ENCODE results near the gene DNAJC13.

DNAJC13 gene

DNA sequence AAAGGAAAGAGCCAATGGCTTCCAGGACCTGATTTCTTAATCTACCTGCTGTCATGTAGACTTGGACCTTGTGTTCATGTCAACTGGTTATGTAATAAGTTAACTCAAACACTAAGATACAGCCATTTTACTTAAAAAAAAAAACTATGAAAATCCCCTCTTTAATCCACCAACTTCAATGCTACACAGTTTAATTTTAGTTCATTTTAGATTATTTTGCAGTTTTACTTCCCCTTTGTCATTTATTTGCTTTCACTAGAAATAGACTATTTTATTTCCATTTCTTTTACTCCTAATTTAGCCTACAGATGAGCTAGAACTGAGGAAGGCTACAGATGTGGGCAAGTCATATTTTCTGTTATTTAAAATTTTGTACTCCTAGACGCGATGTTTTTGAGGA, 10.7 kb upstream of the DNAJC13 start:
- H3K36me3 ChIP-seq (ENCODE audit: control insufficient read depth, insufficient read depth, low read length): no peaks in the 10 kb centered on the region
- H3K4me3 ChIP-seq (ENCODE audit: extremely low read depth, insufficient read depth, low read length, poor library complexity, severe bottlenecking): no peak overlapping the region
- no peak overlapping the region for H3K27ac ChIP-seq (ENCODE audit: low read depth, low read length, severe bottlenecking)
- H3K4me1 ChIP-seq (ENCODE audit: control insufficient read depth, insufficient read depth, low read length, poor library complexity, severe bottlenecking): peaks cover 5% of the 10 kb centered on the region
- no CpG with 5 or more reads among the region's 2 CpGs for WGBS, 2 experiments (ENCODE audit: insufficient coverage in 2 of 2)
- H3K9me3 ChIP-seq (ENCODE audit: control insufficient read depth, low read length): no peaks in the 10 kb centered on the region

DNA sequence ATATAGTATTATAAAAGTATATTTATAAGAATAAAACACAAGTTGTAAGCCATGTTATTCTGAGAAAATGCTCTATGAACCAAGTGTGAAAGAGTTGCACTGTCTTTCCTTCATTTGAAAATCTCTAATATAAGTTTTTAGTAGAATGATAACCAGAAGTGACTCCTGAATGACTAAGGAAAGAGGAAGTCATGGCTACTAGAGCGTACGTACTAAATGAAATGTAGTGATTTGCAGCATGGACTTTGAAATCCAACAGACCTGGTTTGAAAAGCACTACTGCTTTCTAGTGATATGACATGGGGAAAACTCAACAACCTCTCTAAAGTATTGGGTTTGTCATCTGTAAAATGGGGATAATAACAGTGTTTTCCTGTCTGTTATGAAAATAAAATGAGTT, 10.3 kb upstream of the DNAJC13 start:
- WGBS, 2 experiments (ENCODE audit: insufficient coverage in 2 of 2): 94 to 95% methylated on average over 2 of the region's 2 CpGs
- Histone ChIP-seq H3K4me1 (ENCODE audit: control insufficient read depth, insufficient read depth, low read length, poor library complexity, severe bottlenecking) (peaks cover 5% of the 10 kb centered on the region), H3K27ac (ENCODE audit: low read depth, low read length, severe bottlenecking) (no peak overlapping the region), H3K36me3 (ENCODE audit: control insufficient read depth, insufficient read depth, low read length) (no peaks in the 10 kb centered on the region), H3K9me3 (ENCODE audit: control insufficient read depth, low read length) (no peaks in the 10 kb centered on the region), H3K4me3 (ENCODE audit: extremely low read depth, insufficient read depth, low read length, poor library complexity, severe bottlenecking) (no peak overlapping the region)

DNA sequence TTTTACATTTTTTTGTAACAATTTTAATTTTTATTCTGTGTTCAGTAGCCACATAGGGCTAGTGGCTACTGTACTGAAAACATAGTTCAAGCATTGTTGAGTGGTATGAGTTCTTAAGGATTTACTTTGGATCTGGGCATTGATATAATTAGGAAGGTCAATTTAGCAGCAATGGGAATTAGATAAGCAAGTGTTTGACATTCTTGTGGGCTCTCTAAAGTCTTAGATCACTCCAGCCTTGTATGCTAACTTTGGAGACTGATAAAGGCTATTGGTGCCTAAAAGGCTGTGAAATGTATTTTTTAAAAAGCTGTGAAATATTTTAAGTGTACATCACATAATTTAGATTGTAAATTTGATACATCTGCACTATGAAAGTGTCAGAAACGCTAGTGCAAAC, 2.5 kb upstream of the DNAJC13 start:
- Histone ChIP-seq H3K27ac (ENCODE audit: low read depth, low read length, severe bottlenecking) (no peak overlapping the region), H3K9me3 (ENCODE audit: control insufficient read depth, low read length) (no peaks in the 10 kb centered on the region), H3K36me3 (ENCODE audit: control insufficient read depth, insufficient read depth, low read length) (peaks cover under 1% of the 10 kb centered on the region), H3K4me3 (ENCODE audit: extremely low read depth, insufficient read depth, low read length, poor library complexity, severe bottlenecking) (no peak overlapping the region), H3K4me1 (ENCODE audit: control insufficient read depth, insufficient read depth, low read length, poor library complexity, severe bottlenecking) (peaks cover 24% of the 10 kb centered on the region)
- no CpG with 5 or more reads among the region's 1 CpG for WGBS, 2 experiments (ENCODE audit: insufficient coverage in 2 of 2)

DNA sequence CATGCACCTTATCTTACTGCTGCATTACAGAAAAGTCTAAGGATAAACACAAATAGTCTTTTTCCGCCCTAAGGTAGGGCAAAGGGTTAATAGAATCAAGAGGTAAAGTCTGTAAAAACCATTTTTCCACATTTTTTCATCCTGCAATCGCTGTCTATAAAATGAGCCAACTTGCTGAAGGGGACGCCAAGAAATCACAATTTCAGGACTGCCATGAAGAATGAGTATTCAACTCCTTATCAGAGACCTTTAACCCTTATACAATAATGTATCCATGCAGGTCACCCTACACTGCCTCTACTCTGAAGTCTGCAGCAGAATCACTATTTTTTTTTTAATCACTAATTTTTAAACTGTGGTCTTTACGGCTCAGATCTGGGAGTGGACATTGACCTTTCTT, 1.1 kb upstream of the DNAJC13 start:
- WGBS, 2 experiments (ENCODE audit: insufficient coverage in 2 of 2): 94 to 98% methylated on average over 3 to 4 of the region's 4 CpGs
- H3K9me3 ChIP-seq (ENCODE audit: control insufficient read depth, low read length): no peaks in the 10 kb centered on the region
- H3K36me3 ChIP-seq (ENCODE audit: control insufficient read depth, insufficient read depth, low read length): peaks cover 8% of the 10 kb centered on the region
- H3K27ac ChIP-seq (ENCODE audit: low read depth, low read length, severe bottlenecking): no peak overlapping the region
- peaks cover 27% of the 10 kb centered on the region for H3K4me1 ChIP-seq (ENCODE audit: control insufficient read depth, insufficient read depth, low read length, poor library complexity, severe bottlenecking)
- H3K4me3 ChIP-seq (ENCODE audit: extremely low read depth, insufficient read depth, low read length, poor library complexity, severe bottlenecking): peak overlapping the region; percentile 98

DNA sequence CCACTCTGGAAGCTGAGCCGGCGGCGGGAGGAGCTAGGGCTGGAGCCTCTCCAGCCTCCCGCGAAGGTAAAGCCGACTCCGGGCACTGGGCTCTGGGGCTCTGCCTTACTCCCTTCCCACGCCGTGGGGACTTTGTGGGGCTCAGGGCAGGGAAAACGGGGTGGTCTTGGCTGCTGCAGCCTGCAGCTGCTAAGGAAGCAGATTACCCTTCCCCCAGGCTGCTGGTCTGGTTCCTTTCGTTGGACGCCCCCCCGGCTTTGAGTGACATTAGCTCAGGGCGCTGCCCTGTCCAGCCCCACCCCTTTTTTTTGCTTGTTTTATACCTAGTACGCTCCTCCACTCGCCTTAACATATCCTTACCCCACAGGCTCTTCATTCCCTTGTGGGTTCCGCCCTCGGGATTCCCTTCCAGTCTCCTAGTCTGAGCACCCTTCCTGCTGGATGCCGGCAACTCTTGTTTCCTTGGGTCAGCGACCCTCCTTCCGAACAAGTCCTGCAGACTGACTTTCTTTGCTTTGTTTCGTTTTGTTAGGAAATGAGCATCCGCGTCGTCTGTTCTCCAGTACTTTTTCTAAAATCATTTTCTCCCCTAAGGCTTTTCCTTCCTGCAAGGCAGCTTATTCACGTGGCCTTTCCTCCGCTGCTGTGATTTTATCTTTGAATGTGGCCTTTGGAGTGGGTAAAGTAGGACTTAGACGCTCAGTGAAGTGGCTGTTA, 551 bp downstream of the DNAJC13 start:
- H3K27ac ChIP-seq (ENCODE audit: low read depth, low read length, severe bottlenecking): peak overlapping the region; percentile 85
- H3K36me3 ChIP-seq (ENCODE audit: control insufficient read depth, insufficient read depth, low read length): peaks cover 9% of the 10 kb centered on the region
- H3K4me1 ChIP-seq (ENCODE audit: control insufficient read depth, insufficient read depth, low read length, poor library complexity, severe bottlenecking): peaks cover 27% of the 10 kb centered on the region
- no peaks in the 10 kb centered on the region for H3K9me3 ChIP-seq (ENCODE audit: control insufficient read depth, low read length)
- H3K4me3 ChIP-seq (ENCODE audit: extremely low read depth, insufficient read depth, low read length, poor library complexity, severe bottlenecking): peak overlapping the region; percentile 98
- WGBS, 2 experiments (ENCODE audit: insufficient coverage in 2 of 2): 0 to 1% methylated on average over 20 to 22 of the region's 28 CpGs

DNA sequence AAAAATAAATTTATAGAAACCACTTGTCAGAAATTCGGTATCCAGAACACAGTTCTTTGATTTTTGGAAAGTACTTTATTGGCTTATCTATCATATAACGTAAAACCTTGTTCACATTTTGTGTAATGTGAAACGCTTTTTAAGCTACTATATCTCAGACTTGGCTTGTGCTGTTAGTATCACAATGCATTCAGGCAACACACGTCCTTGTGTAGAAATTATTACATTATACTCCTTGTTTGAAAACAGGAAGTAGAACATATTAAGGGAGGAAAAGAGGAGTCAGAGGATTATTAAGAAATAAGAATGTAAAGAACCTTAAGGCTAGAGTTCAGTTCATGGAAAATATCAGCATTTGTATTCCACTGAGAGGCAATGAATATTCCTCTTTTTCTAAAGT, 1.6 kb downstream of the DNAJC13 start:
- peaks cover 12% of the 10 kb centered on the region for H3K36me3 ChIP-seq (ENCODE audit: control insufficient read depth, insufficient read depth, low read length)
- H3K4me1 ChIP-seq (ENCODE audit: control insufficient read depth, insufficient read depth, low read length, poor library complexity, severe bottlenecking): peaks cover 21% of the 10 kb centered on the region
- no peaks in the 10 kb centered on the region for H3K9me3 ChIP-seq (ENCODE audit: control insufficient read depth, low read length)
- H3K4me3 ChIP-seq (ENCODE audit: extremely low read depth, insufficient read depth, low read length, poor library complexity, severe bottlenecking): peak overlapping the region; percentile 98
- no peak overlapping the region for H3K27ac ChIP-seq (ENCODE audit: low read depth, low read length, severe bottlenecking)
- no CpG with 5 or more reads among the region's 4 CpGs for WGBS, 2 experiments (ENCODE audit: insufficient coverage in 2 of 2)

DNA sequence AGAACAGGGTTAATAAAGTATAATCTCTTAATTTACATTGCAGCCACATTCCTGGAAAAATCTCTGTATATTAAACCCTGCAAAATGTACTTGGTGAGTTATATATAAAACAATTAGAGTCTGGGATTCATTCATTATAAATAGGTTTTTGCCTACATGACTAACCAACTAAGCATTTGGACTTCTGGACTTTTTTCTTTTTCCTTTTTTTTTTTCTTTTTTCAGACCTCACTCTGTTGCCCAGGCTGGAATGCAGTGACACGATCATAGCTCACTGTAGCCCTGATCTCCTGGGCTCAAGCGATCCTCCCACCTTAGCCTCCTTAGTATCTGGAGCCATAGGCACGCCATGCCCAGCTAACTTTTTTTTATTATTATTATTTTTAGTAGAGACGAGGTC, 4.5 kb downstream of the DNAJC13 start:
- H3K36me3 ChIP-seq (ENCODE audit: control insufficient read depth, insufficient read depth, low read length): peaks cover 15% of the 10 kb centered on the region
- no peaks in the 10 kb centered on the region for H3K9me3 ChIP-seq (ENCODE audit: control insufficient read depth, low read length)
- no peak overlapping the region for H3K4me3 ChIP-seq (ENCODE audit: extremely low read depth, insufficient read depth, low read length, poor library complexity, severe bottlenecking)
- WGBS, 2 experiments (ENCODE audit: insufficient coverage in 2 of 2): 83 to 100% methylated on average over 1 to 2 of the region's 4 CpGs
- H3K4me1 ChIP-seq (ENCODE audit: control insufficient read depth, insufficient read depth, low read length, poor library complexity, severe bottlenecking): peaks cover 3% of the 10 kb centered on the region
- H3K27ac ChIP-seq (ENCODE audit: low read depth, low read length, severe bottlenecking): no peak overlapping the region

DNA sequence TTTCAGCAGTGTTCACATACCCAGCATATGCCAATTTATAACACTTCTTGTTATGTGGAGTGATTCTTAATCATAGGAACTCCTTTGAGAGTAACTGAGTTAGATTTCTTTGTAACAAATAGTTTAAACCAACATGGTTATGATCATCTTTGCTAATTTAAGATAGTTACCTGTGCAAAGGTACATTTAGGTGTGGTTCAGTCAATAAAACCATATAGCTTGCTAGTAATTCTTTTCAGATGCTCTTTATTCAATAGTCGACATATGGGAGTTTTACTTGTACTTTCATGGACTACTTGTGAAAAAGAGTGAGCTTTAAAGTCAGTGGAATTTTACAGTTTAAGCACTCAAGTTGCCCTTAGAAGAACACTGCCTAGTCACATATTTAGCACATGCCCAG, 5.2 kb downstream of the DNAJC13 start:
- Histone ChIP-seq H3K9me3 (ENCODE audit: control insufficient read depth, low read length) (no peaks in the 10 kb centered on the region), H3K36me3 (ENCODE audit: control insufficient read depth, insufficient read depth, low read length) (peaks cover 15% of the 10 kb centered on the region), H3K4me1 (ENCODE audit: control insufficient read depth, insufficient read depth, low read length, poor library complexity, severe bottlenecking) (peaks cover 3% of the 10 kb centered on the region), H3K4me3 (ENCODE audit: extremely low read depth, insufficient read depth, low read length, poor library complexity, severe bottlenecking) (no peak overlapping the region), H3K27ac (ENCODE audit: low read depth, low read length, severe bottlenecking) (no peak overlapping the region)
- WGBS, 2 experiments (ENCODE audit: insufficient coverage in 2 of 2): no CpG with 5 or more reads among the region's 1 CpG

DNA sequence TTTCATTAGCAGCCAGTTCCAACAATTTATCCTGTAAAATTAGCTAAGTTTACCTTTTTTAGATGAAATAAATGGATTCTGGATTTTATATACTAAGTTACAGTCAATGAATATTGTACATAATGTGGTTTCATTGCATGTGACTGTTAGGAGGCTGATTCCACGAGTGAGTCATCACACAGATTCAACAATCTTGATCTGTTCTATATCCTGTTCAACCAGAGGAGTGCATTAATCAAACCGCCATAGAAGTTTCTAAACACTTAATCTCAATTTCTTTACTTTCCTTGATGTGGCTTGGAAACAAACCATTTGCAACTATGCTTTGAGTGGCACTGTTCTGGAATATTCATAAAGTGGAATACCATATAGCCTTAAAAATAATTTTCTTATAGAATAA, 15.3 kb downstream of the DNAJC13 start:
- Histone ChIP-seq H3K27ac (ENCODE audit: low read depth, low read length, severe bottlenecking) (peak overlapping the region; percentile 18), H3K4me1 (ENCODE audit: control insufficient read depth, insufficient read depth, low read length, poor library complexity, severe bottlenecking) (no peaks in the 10 kb centered on the region), H3K4me3 (ENCODE audit: extremely low read depth, insufficient read depth, low read length, poor library complexity, severe bottlenecking) (no peak overlapping the region), H3K9me3 (ENCODE audit: control insufficient read depth, low read length) (no peaks in the 10 kb centered on the region), H3K36me3 (ENCODE audit: control insufficient read depth, insufficient read depth, low read length) (peaks cover 16% of the 10 kb centered on the region)
- WGBS, 2 experiments (ENCODE audit: insufficient coverage in 2 of 2): 100% methylated on average over 1 of the region's 2 CpGs; no CpG with 5 or more reads in 1 of the 2 experiments

DNA sequence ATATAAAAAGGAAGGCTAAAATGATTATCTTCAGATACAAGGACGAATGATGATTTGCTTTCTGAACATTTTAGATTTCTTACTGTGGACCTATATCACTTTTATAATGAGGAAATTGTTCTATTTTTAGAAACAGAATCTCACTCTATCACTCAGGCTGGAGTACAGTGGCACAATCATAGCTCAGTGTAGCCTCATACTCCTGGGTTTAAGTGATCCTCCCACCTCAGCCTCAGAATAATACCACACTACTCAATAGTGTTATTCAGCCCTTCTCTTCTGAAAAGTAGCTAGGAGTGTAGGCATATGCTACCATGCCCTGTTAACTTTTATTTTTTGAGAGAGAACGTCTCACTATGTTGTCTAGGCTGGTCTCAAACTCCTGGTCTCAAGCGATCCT, 15.8 kb downstream of the DNAJC13 start:
- Histone ChIP-seq H3K9me3 (ENCODE audit: control insufficient read depth, low read length) (no peaks in the 10 kb centered on the region), H3K4me1 (ENCODE audit: control insufficient read depth, insufficient read depth, low read length, poor library complexity, severe bottlenecking) (no peaks in the 10 kb centered on the region), H3K4me3 (ENCODE audit: extremely low read depth, insufficient read depth, low read length, poor library complexity, severe bottlenecking) (no peak overlapping the region), H3K27ac (ENCODE audit: low read depth, low read length, severe bottlenecking) (no peak overlapping the region), H3K36me3 (ENCODE audit: control insufficient read depth, insufficient read depth, low read length) (peaks cover 16% of the 10 kb centered on the region)
- 90 to 100% methylated on average over 2 to 3 of the region's 3 CpGs for WGBS, 2 experiments (ENCODE audit: insufficient coverage in 2 of 2)

DNA sequence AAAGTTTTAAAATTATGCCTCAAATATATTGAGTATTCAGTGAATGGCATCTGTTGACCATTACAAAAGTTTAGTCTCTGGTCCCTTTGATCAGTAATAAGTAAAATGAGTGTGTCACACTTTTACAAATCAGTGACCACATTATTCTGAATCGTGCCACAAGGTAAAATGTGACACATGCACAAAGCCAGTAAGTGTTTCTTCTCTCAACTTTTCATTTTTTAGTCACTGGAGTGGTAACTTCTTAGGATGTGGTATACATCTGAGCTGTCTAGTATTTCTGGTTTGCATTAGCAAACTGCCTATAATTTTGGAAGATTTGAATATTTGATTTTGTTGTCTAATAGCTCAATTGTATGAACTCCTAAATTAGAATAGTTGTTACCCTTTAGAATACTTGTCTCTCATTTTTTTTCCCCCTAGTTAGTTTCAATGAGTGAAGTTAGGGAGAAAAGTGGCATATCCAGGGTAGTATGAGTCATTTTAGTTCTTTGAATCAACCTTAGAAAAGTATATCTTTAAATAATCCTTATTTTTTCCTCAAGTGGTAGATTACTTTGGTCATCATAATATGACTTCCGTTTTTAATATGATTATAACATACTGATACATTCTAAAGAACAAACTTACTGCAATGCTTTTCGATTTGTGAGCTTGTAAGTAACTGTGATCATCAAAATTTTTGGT, 18.1 kb downstream of the DNAJC13 start:
- Histone ChIP-seq H3K9me3 (ENCODE audit: control insufficient read depth, low read length) (no peaks in the 10 kb centered on the region), H3K4me3 (ENCODE audit: extremely low read depth, insufficient read depth, low read length, poor library complexity, severe bottlenecking) (no peak overlapping the region), H3K27ac (ENCODE audit: low read depth, low read length, severe bottlenecking) (no peak overlapping the region), H3K36me3 (ENCODE audit: control insufficient read depth, insufficient read depth, low read length) (peaks cover 26% of the 10 kb centered on the region), H3K4me1 (ENCODE audit: control insufficient read depth, insufficient read depth, low read length, poor library complexity, severe bottlenecking) (no peaks in the 10 kb centered on the region)
- WGBS, 2 experiments (ENCODE audit: insufficient coverage in 2 of 2): no CpG with 5 or more reads among the region's 3 CpGs

Measured in mesodermal cell (in vitro differentiated cells).